Measurements from ENCODE around the gene CRYAA. TPM values are rescaled to one million over a fixed set of nuclear protein-coding genes. Genes with fewer than 3 reads are reported as not detected.
"Not testable (repeated sequence)": the region's sequence is repeated elsewhere in the genome, so short reads cannot be mapped to it uniquely, and the experiment has no call there.

CRYAA gene
- total and polyA plus RNA-seq, 3 experiments from 2014 or later = not detected

DNA sequence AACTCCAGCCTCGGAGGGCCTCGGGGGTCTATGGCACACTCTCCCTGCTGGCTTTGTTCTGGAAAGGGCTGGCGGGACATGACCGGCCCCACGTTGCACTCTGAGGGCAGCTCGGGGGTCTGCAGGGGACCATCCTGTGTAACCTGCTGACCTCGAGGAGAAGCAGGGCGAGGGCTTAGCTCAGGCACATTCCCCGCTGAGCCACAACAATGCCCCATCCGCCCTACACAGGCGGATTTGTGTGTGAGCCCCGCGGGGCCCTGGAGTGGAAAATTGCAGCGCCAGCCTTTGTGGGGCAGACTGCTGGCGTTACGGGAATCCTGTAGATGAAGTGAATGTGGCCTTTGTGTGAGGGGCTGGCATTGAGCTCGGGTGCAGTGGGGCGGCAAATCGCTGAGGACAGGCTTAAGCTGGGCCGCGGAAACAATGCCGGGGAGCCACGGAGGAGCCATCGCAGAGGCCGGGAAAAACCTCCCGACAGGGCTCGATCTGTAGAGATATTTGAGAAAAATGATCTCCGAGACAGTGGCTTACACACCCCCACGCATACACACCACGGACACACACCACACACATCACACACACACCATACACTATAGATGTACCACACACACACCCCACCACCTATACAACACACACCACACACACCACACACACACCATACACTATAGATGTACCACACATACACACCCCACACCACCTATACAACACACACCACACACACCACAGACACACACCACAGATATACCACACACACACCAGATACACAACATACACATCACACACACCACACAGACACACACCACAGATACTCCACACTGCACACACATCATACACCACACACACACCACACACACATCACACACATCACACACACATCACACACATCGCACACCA is 9.3 kb upstream of the CRYAA start:
- H3K27me3 Mint-ChIP-seq; CTCF ChIA-PET; POLR2A ChIA-PET; H3K4me1 ChIP-seq (ENCODE audit: insufficient read depth, low read length); H3K4me3 ChIP-seq (ENCODE audit: low read length); H3K36me3 ChIP-seq (ENCODE audit: insufficient read depth, low read length); H3K27me3 ChIP-seq (ENCODE audit: insufficient read depth, low read length, poor library complexity, severe bottlenecking); H3K27ac Mint-ChIP-seq; H3K4me1 Mint-ChIP-seq; H3K9me3 ChIP-seq (ENCODE audit: low read length); H3K9me3 Mint-ChIP-seq; H3K4me3 Mint-ChIP-seq; H3K36me3 Mint-ChIP-seq; H3K27ac ChIP-seq (ENCODE audit: low read depth, low read length); DNase-seq: not testable (repeated sequence)

DNA sequence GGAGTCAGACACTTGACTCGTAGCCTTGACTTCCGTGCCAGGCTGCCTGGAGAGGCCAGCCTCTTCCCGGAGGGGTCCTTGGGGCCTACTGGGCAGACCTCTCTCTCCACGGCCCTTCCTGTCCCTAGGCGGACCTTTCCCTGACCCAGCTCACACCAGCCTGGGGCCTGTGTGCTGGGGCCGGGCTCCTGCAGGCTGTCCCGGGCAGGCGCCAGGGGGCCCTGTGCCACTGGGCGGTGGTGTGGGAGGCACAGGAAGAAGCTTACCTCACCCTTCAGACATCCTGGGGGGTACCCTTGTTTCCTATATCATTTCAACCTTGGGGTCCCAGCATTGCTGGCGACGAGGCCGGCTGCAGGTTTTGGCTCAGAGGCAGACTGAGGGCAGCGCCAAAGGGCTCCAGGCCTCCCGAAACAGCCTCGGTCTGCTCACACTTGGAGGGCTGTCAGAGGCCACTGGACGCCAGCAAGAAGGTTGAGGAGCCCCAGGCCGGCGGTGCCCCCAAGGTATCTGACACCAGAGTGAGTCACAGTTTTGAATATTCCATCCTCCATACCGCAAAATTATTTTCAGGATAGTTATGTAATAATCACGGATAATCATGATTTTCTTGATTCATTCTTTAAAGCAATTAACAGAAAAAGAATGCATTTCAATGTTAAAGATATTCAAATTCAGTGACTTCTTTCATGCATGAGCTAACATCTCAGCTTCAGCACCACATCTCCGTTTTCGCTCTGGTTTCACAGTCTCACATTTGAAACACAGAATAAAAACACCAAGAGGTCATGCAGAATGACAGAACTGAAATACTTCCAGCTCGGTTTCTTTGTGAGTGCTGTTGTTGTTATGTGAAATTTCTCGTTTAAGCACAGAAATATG is 6.7 kb upstream of the CRYAA start:
- DNase-seq; H3K27ac ChIP-seq (ENCODE audit: low read depth, low read length); CTCF ChIA-PET; H3K36me3 Mint-ChIP-seq; H3K27ac Mint-ChIP-seq; H3K36me3 ChIP-seq (ENCODE audit: insufficient read depth, low read length); H3K9me3 ChIP-seq (ENCODE audit: low read length); H3K4me3 Mint-ChIP-seq; POLR2A ChIA-PET; H3K4me1 ChIP-seq (ENCODE audit: insufficient read depth, low read length); H3K9me3 Mint-ChIP-seq; H3K27me3 Mint-ChIP-seq; H3K4me1 Mint-ChIP-seq; H3K27me3 ChIP-seq (ENCODE audit: insufficient read depth, low read length, poor library complexity, severe bottlenecking); H3K4me3 ChIP-seq (ENCODE audit: low read length): not testable (repeated sequence)

DNA sequence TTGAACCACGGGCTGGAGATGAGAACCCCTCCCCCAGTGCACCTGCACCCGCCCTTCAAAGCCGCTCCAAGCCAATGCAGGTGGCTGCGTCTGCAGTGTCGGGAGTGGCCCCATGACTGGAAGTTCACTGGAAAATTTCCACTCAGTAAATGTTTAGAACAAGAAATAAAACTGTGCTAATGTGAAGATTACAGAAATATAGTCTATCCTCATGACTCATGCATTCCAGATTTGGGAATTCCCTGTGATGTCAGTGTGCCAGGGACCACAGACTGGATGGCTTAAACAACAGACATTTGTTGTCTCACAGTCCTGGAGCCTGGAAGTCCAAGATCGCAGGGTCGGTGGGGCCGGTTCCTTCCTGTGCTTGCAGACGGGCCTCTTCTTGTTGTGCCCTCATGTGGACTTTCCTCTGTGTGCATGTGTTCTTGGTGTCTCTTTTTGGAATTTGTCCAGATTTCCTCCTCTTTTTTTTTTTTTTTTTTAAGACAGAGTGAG is 6.1 kb upstream of the CRYAA start:
- H3K36me3 ChIP-seq (ENCODE audit: insufficient read depth, low read length); H3K4me3 ChIP-seq (ENCODE audit: low read length); H3K4me3 Mint-ChIP-seq; H3K27ac Mint-ChIP-seq; CTCF ChIA-PET; H3K9me3 Mint-ChIP-seq; H3K36me3 Mint-ChIP-seq; H3K27me3 ChIP-seq (ENCODE audit: insufficient read depth, low read length, poor library complexity, severe bottlenecking); DNase-seq; H3K4me1 Mint-ChIP-seq; H3K27ac ChIP-seq (ENCODE audit: low read depth, low read length); H3K4me1 ChIP-seq (ENCODE audit: insufficient read depth, low read length); POLR2A ChIA-PET; H3K27me3 Mint-ChIP-seq; H3K9me3 ChIP-seq (ENCODE audit: low read length): not testable (repeated sequence)

DNA sequence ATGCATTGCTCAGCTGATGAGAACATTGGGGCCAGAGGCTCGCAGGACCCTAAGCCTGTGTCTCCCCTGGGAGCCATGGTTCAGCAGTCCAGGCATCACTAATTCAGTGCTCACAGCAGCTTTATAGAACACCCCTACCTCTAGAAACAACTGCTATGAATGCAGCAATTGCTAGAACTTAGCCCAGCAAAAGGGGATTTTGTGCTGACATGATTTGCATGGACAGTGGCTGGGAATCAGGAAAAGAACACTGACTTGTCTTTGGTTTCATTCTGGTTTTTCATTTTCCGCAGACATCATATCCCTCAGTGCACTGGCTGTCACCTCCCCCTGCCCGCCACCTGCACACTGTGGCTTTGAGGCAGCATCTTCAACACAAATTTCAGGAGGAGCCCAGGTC is 4.0 kb upstream of the CRYAA start:
- H3K36me3 Mint-ChIP-seq; H3K4me3 Mint-ChIP-seq; H3K9me3 ChIP-seq (ENCODE audit: low read length); H3K27me3 ChIP-seq (ENCODE audit: insufficient read depth, low read length, poor library complexity, severe bottlenecking); DNase-seq; H3K4me1 ChIP-seq (ENCODE audit: insufficient read depth, low read length); H3K27ac ChIP-seq (ENCODE audit: low read depth, low read length); H3K36me3 ChIP-seq (ENCODE audit: insufficient read depth, low read length); H3K27me3 Mint-ChIP-seq; H3K4me1 Mint-ChIP-seq; H3K9me3 Mint-ChIP-seq; CTCF ChIA-PET; H3K27ac Mint-ChIP-seq; POLR2A ChIA-PET; H3K4me3 ChIP-seq (ENCODE audit: low read length): not testable (repeated sequence)

DNA sequence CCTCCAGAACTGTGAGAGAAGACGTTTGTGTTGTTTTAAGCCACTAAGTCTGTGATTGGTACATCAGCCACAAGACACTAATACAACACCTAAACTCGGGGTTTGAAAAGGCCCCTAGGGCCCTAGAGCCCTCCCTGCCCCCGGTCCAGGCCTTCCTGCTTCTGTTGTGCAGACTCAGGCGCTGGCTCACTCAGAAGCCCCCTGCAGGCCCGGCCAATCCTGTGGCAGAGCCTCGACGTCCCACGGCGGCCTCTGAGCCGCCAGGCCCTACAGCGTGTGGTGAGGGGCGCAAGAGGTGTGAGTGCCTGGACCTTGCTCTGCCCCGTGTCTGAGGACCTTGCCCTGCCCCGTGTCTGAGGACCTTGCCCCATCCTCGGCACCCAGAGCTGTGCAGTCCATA is 3.1 kb upstream of the CRYAA start:
- POLR2A ChIA-PET; H3K4me1 ChIP-seq (ENCODE audit: insufficient read depth, low read length); H3K4me3 ChIP-seq (ENCODE audit: low read length); H3K27me3 ChIP-seq (ENCODE audit: insufficient read depth, low read length, poor library complexity, severe bottlenecking); CTCF ChIA-PET; H3K27ac Mint-ChIP-seq; H3K27ac ChIP-seq (ENCODE audit: low read depth, low read length); H3K4me3 Mint-ChIP-seq; H3K36me3 Mint-ChIP-seq; H3K36me3 ChIP-seq (ENCODE audit: insufficient read depth, low read length); DNase-seq; H3K27me3 Mint-ChIP-seq; H3K9me3 Mint-ChIP-seq; H3K4me1 Mint-ChIP-seq; H3K9me3 ChIP-seq (ENCODE audit: low read length): not testable (repeated sequence)

DNA sequence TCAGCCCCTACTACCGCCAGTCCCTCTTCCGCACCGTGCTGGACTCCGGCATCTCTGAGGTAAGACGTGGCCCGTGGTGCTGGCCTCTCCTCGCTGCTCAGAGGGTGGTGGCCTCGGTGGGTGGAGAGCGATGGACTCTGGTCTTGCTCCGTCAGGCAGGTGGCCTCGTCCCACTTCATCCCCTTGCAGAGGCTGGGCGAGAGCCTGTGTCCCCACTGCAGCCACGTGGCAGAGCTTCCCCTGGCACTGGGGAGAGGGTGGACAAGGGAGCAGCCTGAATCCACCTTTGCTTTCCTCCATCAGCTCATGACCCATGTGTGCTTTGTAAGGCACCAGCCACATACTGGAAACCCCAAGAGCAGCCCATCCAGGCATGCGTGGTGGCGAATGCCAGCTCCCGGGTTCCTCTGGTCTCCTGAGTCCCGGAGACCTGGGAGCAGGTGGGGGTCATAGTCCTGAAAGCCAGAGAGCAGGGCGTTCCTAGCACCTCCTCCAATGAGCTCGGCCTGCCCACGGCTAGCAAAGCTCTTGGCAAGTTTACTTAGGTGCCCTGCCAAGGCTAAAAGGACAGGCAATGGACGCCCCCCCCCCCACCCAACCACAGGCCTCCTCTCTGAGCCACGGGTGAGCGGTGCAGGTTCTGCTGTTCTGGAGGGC is 550 bp downstream of the CRYAA start:
- H3K27ac ChIP-seq (ENCODE audit: low read depth, low read length); H3K36me3 Mint-ChIP-seq; POLR2A ChIA-PET; DNase-seq; CTCF ChIA-PET; H3K4me3 Mint-ChIP-seq; H3K4me3 ChIP-seq (ENCODE audit: low read length); H3K27me3 Mint-ChIP-seq; H3K36me3 ChIP-seq (ENCODE audit: insufficient read depth, low read length); H3K9me3 Mint-ChIP-seq; H3K4me1 ChIP-seq (ENCODE audit: insufficient read depth, low read length); H3K4me1 Mint-ChIP-seq; H3K27me3 ChIP-seq (ENCODE audit: insufficient read depth, low read length, poor library complexity, severe bottlenecking); H3K27ac Mint-ChIP-seq; H3K9me3 ChIP-seq (ENCODE audit: low read length): not testable (repeated sequence)

DNA sequence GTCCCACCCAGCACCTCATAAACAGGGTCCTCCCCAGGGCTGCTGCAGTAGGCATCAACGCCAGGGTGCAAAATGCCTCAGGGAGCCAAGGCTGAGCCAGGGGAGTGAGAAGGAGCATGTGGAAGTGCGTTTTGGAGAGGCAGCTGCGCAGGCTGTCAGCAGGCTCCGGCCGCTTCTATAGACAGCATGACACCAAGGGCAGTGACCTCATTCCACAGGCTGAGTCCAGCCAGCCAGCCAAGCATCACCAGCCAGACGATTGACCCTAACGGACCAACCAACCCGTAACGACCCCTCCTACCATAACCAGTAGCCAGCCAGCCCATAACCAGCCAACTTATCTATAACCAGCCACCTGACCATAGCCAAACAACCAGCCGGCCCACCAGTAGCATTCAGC is 1.1 kb downstream of the CRYAA start:
- H3K27me3 Mint-ChIP-seq, POLR2A ChIA-PET: not testable (repeated sequence)

DNA sequence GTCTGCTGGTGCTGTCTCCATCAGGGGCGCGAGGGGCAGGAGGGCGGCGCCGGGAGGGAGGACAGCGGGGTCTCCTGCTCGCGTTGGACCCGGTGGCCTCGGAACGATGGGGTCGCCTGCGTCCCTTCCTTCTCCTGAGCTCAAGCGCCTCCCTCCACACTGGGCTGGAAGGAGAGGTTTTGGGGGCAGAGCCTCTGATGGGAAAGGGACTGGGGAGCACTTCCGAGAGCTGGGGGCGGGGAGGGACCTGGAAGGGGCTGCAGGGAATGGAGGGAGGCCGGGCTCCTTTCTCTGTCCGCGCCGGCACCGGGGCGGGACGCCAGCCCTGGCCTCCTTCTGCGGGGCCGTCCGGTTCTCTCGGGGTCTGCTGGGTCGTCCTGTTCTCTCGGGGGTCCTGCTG is 4.0 kb downstream of the CRYAA start:
- H3K4me3 ChIP-seq (ENCODE audit: low read length); H3K4me1 Mint-ChIP-seq; H3K36me3 ChIP-seq (ENCODE audit: insufficient read depth, low read length); H3K27me3 Mint-ChIP-seq; H3K27ac ChIP-seq (ENCODE audit: low read depth, low read length); H3K27me3 ChIP-seq (ENCODE audit: insufficient read depth, low read length, poor library complexity, severe bottlenecking); DNase-seq; H3K9me3 Mint-ChIP-seq; H3K4me3 Mint-ChIP-seq; H3K36me3 Mint-ChIP-seq; CTCF ChIA-PET; H3K9me3 ChIP-seq (ENCODE audit: low read length); H3K4me1 ChIP-seq (ENCODE audit: insufficient read depth, low read length); POLR2A ChIA-PET: not testable (repeated sequence)
- H3K27ac Mint-ChIP-seq = peak overlapping the region in 1 of 8 donors; percentile 54

More for the DNA sequence above, 1.1 kb downstream of the CRYAA start:
- H3K27ac ChIP-seq (ENCODE audit: low read depth, low read length); H3K4me3 Mint-ChIP-seq; H3K9me3 ChIP-seq (ENCODE audit: low read length); H3K9me3 Mint-ChIP-seq; H3K4me1 ChIP-seq (ENCODE audit: insufficient read depth, low read length); DNase-seq; H3K27me3 ChIP-seq (ENCODE audit: insufficient read depth, low read length, poor library complexity, severe bottlenecking); H3K27ac Mint-ChIP-seq; CTCF ChIA-PET; H3K36me3 Mint-ChIP-seq; H3K36me3 ChIP-seq (ENCODE audit: insufficient read depth, low read length); H3K4me1 Mint-ChIP-seq; H3K4me3 ChIP-seq (ENCODE audit: low read length): not testable (repeated sequence)

Data from CD8-positive, alpha-beta memory T cell (primary cell).